Rectal smooth muscle tissue (tissue), 1 donor: Measurements from ENCODE around the gene GAK.

Experiments used
- H3K27ac ChIP-seq: one replicate; pipeline ENCODE4 v1.7.0; 2013; ENCODE audit warnings: low read depth, low read length, inconsistent platforms
- H3K27me3 ChIP-seq: one replicate; pipeline ENCODE4 v1.7.0; 2013; ENCODE audit warnings: low read length; ENCODE audit not compliant: control insufficient read depth, insufficient read depth
- H3K36me3 ChIP-seq: one replicate; pipeline ENCODE4 v1.7.0; 2013; ENCODE audit warnings: low read length; ENCODE audit not compliant: control insufficient read depth, insufficient read depth
- H3K4me1 ChIP-seq: one replicate; pipeline ENCODE4 v1.7.0; 2013; ENCODE audit warnings: low read length; ENCODE audit not compliant: control insufficient read depth, insufficient read depth
- H3K4me3 ChIP-seq: one replicate; pipeline ENCODE4 v1.7.0; 2013; ENCODE audit warnings: low read length
- H3K9ac ChIP-seq: one replicate; pipeline ENCODE4 v1.7.0; 2013; ENCODE audit warnings: low read length

Gene GAK

GRCh38 chr4:953574-953915, 21.4 kb upstream of the GAK start:
- no peak overlapping the region for H3K27ac ChIP-seq
- peaks cover 3% of the 10 kb centered on the region for H3K36me3 ChIP-seq
- H3K4me1 ChIP-seq = no peaks in the 10 kb centered on the region
- no peak overlapping the region for H3K9ac ChIP-seq
- H3K27me3 ChIP-seq = no peaks in the 10 kb centered on the region
- H3K4me3 ChIP-seq = no peak overlapping the region

- peaks cover 3% of the 10 kb centered on the region for H3K36me3 ChIP-seq
- no peaks in the 10 kb centered on the region for H3K27me3 ChIP-seq
- H3K27ac ChIP-seq = no peak overlapping the region
- H3K9ac ChIP-seq = no peak overlapping the region
- no peak overlapping the region for H3K4me3 ChIP-seq
- H3K4me1 ChIP-seq = no peaks in the 10 kb centered on the region
Measured at GRCh38 chr4:952881-953573, 20.9 kb upstream of the GAK start.

- no peaks in the 10 kb centered on the region for H3K36me3 ChIP-seq
Measured at GRCh38 chr4:951594-952468, 19.7 kb upstream of the GAK start.

GRCh38 chr4:951186-951585, 19.1 kb upstream of the GAK start:
- Histone ChIP-seq H3K9ac (no peak overlapping the region), H3K27me3 (no peaks in the 10 kb centered on the region), H3K27ac (no peak overlapping the region), H3K36me3 (no peaks in the 10 kb centered on the region), H3K4me1 (no peaks in the 10 kb centered on the region), H3K4me3 (no peak overlapping the region)

More at GRCh38 chr4:951594-952468, 19.7 kb upstream of the GAK start:
- H3K4me1 ChIP-seq = no peaks in the 10 kb centered on the region
- H3K9ac ChIP-seq = no peak overlapping the region
- H3K27ac ChIP-seq = no peak overlapping the region
- H3K4me3 ChIP-seq = no peak overlapping the region
- no peaks in the 10 kb centered on the region for H3K27me3 ChIP-seq

- Histone ChIP-seq H3K9ac (no peak overlapping the region), H3K27me3 (no peaks in the 10 kb centered on the region), H3K4me1 (no peaks in the 10 kb centered on the region), H3K27ac (no peak overlapping the region), H3K36me3 (no peaks in the 10 kb centered on the region), H3K4me3 (no peak overlapping the region)
Measured at GRCh38 chr4:950136-951020, 18.3 kb upstream of the GAK start.

GRCh38 chr4:949656-950055, 17.5 kb upstream of the GAK start:
- Histone ChIP-seq H3K27ac (no peak overlapping the region), H3K9ac (no peak overlapping the region), H3K27me3 (no peaks in the 10 kb centered on the region), H3K4me1 (no peaks in the 10 kb centered on the region), H3K36me3 (no peaks in the 10 kb centered on the region), H3K4me3 (no peak overlapping the region)

GRCh38 chr4:948936-949300, 16.8 kb upstream of the GAK start:
- no peak overlapping the region for H3K27ac ChIP-seq
- no peak overlapping the region for H3K9ac ChIP-seq
- H3K4me1 ChIP-seq = no peaks in the 10 kb centered on the region
- no peak overlapping the region for H3K4me3 ChIP-seq
- H3K36me3 ChIP-seq = no peaks in the 10 kb centered on the region
- H3K27me3 ChIP-seq = no peaks in the 10 kb centered on the region

- no peaks in the 10 kb centered on the region for H3K4me1 ChIP-seq
- no peak overlapping the region for H3K4me3 ChIP-seq
- H3K27ac ChIP-seq = no peak overlapping the region
- no peaks in the 10 kb centered on the region for H3K36me3 ChIP-seq
- H3K27me3 ChIP-seq = no peaks in the 10 kb centered on the region
- no peak overlapping the region for H3K9ac ChIP-seq
Measured at GRCh38 chr4:948101-948935, 16.2 kb upstream of the GAK start.

- H3K4me3 ChIP-seq = no peak overlapping the region
- H3K36me3 ChIP-seq = no peaks in the 10 kb centered on the region
- H3K27ac ChIP-seq = no peak overlapping the region
- no peaks in the 10 kb centered on the region for H3K4me1 ChIP-seq
- no peak overlapping the region for H3K9ac ChIP-seq
- no peaks in the 10 kb centered on the region for H3K27me3 ChIP-seq
Measured at GRCh38 chr4:947491-947971, 15.4 kb upstream of the GAK start.

- Histone ChIP-seq H3K27me3 (no peaks in the 10 kb centered on the region), H3K4me3 (no peak overlapping the region), H3K4me1 (no peaks in the 10 kb centered on the region), H3K36me3 (no peaks in the 10 kb centered on the region), H3K9ac (no peak overlapping the region), H3K27ac (no peak overlapping the region)
Measured at GRCh38 chr4:946517-947471, 14.7 kb upstream of the GAK start.

GRCh38 chr4:946103-946450, 14.0 kb upstream of the GAK start:
- H3K9ac ChIP-seq = no peak overlapping the region
- no peaks in the 10 kb centered on the region for H3K4me1 ChIP-seq
- H3K36me3 ChIP-seq = no peaks in the 10 kb centered on the region
- no peak overlapping the region for H3K27ac ChIP-seq
- no peak overlapping the region for H3K4me3 ChIP-seq
- H3K27me3 ChIP-seq = no peaks in the 10 kb centered on the region
